Endothelial cell of umbilical vein (primary cell): Measurements from ENCODE around the gene MAP2K5. TPM values are rescaled to one million over a fixed set of nuclear protein-coding genes. Genes with fewer than 3 reads are reported as not detected.

ENCODE experiments used
- BruUV-seq: library from RNA; stranded (reverse); fragments of 400-500 nt; replicated peaks from 2 replicates; lab custom pipeline; 2021; lab: Mats Ljungman, UMichigan
- CTCF ChIA-PET: fragments of 300-600, 350-600 bp; sonication (Branson Sonifier 250); formaldehyde crosslinking; loops from one replicate; lab custom pipeline; 2021; ENCODE audit warnings: antibody characterized with exemption, inconsistent platforms; lab: Charles Lee
- POLR2A ChIA-PET: fragments of 300-600, 350-600 bp; sonication (Branson Sonifier 250); formaldehyde crosslinking; loops from one replicate; lab custom pipeline; 2021; ENCODE audit warnings: antibody characterized with exemption, inconsistent platforms; lab: Charles Lee
- DNase-seq: peaks from one replicate; pipeline ENCODE4 v3.0.0-alpha.2; 2011; ENCODE audit warnings: low read depth, low spot score
- FAIRE-seq: peaks from 2 replicates; lab custom pipeline; 2011; peaks lifted over from hg19 to GRCh38; lab: Jason Lieb, UNC
- H2AFZ ChIP-seq: 2 replicates; pipeline ENCODE4 v1.6.0; 2012; ENCODE audit warnings: low read depth, low read length, control low read depth, inconsistent platforms
- H3K27ac ChIP-seq: 2 replicates; pipeline ENCODE4 v1.5.1; 2011; ENCODE audit warnings: low read depth, mild to moderate bottlenecking, control low read depth, low read length, moderate library complexity; ENCODE audit not compliant: insufficient read depth
- H3K27me3 ChIP-seq, 2 experiments: 2 replicates each; pipeline versions ENCODE4 v1.6.0 to v1.6.1; 2011; ENCODE audit warnings: low read length in 2 of 2, mixed read lengths in 1 of 2; ENCODE audit not compliant: control insufficient read depth in 2 of 2, insufficient read depth in 2 of 2
- H3K36me3 ChIP-seq, 2 experiments: 2 replicates in 1 of 2; 3 replicates in 1 of 2; pipeline ENCODE4 v1.5.1; 2011; ENCODE audit warnings: low read length in 2 of 2, mild to moderate bottlenecking in 1 of 2, moderate library complexity in 1 of 2; ENCODE audit not compliant: control insufficient read depth in 2 of 2, insufficient read depth in 2 of 2; ENCODE audit errors: extremely low read depth in 1 of 2
- H3K4me1 ChIP-seq: 3 replicates; pipeline ENCODE4 v1.5.1; 2011; ENCODE audit warnings: mild to moderate bottlenecking, low read length; ENCODE audit not compliant: control insufficient read depth, insufficient read depth; ENCODE audit errors: extremely low read depth
- H3K4me2 ChIP-seq: 2 replicates; pipeline ENCODE4 v1.6.1; 2011; ENCODE audit warnings: low read length, control low read depth, mixed read lengths; ENCODE audit not compliant: insufficient read depth
- H3K4me3 ChIP-seq, 3 experiments: fragments of 200-600 bp in 1 of 3; sonication (generic), shearing (Covaris generic) in 1 of 3; replicated peaks in 1 of 3; 2 replicates each; pipeline ENCODE4 v1.5.1; 2011 to 2016; ENCODE audit warnings: control low read depth in 3 of 3, low read length in 3 of 3, mild to moderate bottlenecking in 2 of 3, inconsistent platforms in 1 of 3, low read depth in 1 of 3, moderate library complexity in 1 of 3; ENCODE audit not compliant: insufficient read depth in 1 of 3
- H3K79me2 ChIP-seq: 2 replicates; pipeline ENCODE4 v1.6.0; 2012; ENCODE audit warnings: low read length, inconsistent platforms; ENCODE audit not compliant: control insufficient read depth, insufficient read depth
- H3K9ac ChIP-seq: replicated peaks from 2 replicates; pipeline ENCODE3; 2011; ENCODE audit warnings: low read length, control low read depth; ENCODE audit not compliant: insufficient read depth; ENCODE audit errors: extremely low read depth
- H3K9me1 ChIP-seq: replicated peaks from 3 replicates; pipeline ENCODE4 v1.6.0; 2011; ENCODE audit warnings: mild to moderate bottlenecking, low read length; ENCODE audit not compliant: control insufficient read depth, insufficient read depth; ENCODE audit errors: extremely low read depth
- H3K9me3 ChIP-seq: replicated peaks from 2 replicates; pipeline ENCODE4 v1.5.1; 2012; ENCODE audit warnings: low read length, inconsistent platforms; ENCODE audit not compliant: control insufficient read depth, insufficient read depth
- H4K20me1 ChIP-seq: replicated peaks from 2 replicates; pipeline ENCODE3; 2011; ENCODE audit warnings: mild to moderate bottlenecking, low read length; ENCODE audit not compliant: control insufficient read depth, insufficient read depth; ENCODE audit errors: extremely low read depth
- CTCF ChIP-seq, 2 donors: IDR thresholded peaks; 1 replicate in 1 of 2; 2 replicates in 1 of 2; pipeline ENCODE4 v1.5.1; 2011; ENCODE audit warnings: low read length in 2 of 2, mild to moderate bottlenecking in 2 of 2, moderate library complexity in 2 of 2, control low read depth in 1 of 2, inconsistent platforms in 1 of 2, low read depth in 1 of 2; ENCODE audit not compliant: insufficient read depth in 1 of 2; ENCODE audit errors: extremely low read depth in 1 of 2
- EZH2 ChIP-seq: IDR thresholded peaks from 2 replicates; pipeline ENCODE4 v1.6.1; 2012; ENCODE audit warnings: borderline replicate concordance, low read depth, mild to moderate bottlenecking, moderate library complexity, low read length, inconsistent platforms; ENCODE audit not compliant: severe bottlenecking
- FOS ChIP-seq: IDR thresholded peaks from 2 replicates; pipeline ENCODE4 v1.6.1; 2011; ENCODE audit warnings: mild to moderate bottlenecking, low read length, moderate library complexity, borderline replicate concordance; ENCODE audit not compliant: insufficient read depth
- GATA2 ChIP-seq: IDR thresholded peaks from 2 replicates; pipeline ENCODE4 v1.7.0; 2011; ENCODE audit warnings: low read depth, mild to moderate bottlenecking, moderate library complexity, mixed read lengths, low read length; ENCODE audit not compliant: insufficient read length, insufficient read depth
- JUN ChIP-seq: IDR thresholded peaks from 2 replicates; pipeline ENCODE4 v1.6.1; 2011; ENCODE audit warnings: borderline replicate concordance, low read depth; ENCODE audit not compliant: insufficient read length, insufficient read depth
- MYC ChIP-seq: IDR thresholded peaks from one replicate; pipeline ENCODE4 v1.6.1; 2011; ENCODE audit warnings: mild to moderate bottlenecking, low read depth, low read length
- POLR2A ChIP-seq: IDR thresholded peaks from 2 replicates; pipeline ENCODE4 v1.6.1; 2012; ENCODE audit warnings: low read depth, mild to moderate bottlenecking, control low read depth, low read length
- POLR2AphosphoS5 ChIP-seq: IDR thresholded peaks from 2 replicates; pipeline ENCODE4 v1.6.1; 2012; ENCODE audit warnings: low read depth, mild to moderate bottlenecking, control low read depth, low read length, moderate library complexity; ENCODE audit not compliant: insufficient read depth
- dilution Hi-C: fragments of 300-500 bp; cut with MboI; formaldehyde crosslinking; loops from one replicate; pipeline ENCODE4 v1.15.0; 2019; ENCODE audit warnings: low sequenced_read_pairs; ENCODE audit not compliant: extremely low pct_ligation_motif_present
- intact Hi-C: fragments of 100-400 bp; cut with micrococcal nuclease; formaldehyde crosslinking; loops from one replicate; pipeline ENCODE4 v1.10.0; 2022
- polyA plus RNA-seq, 4 experiments: library from polyadenylated mRNA; depleted of rRNA in 3 of 4; stranded (reverse) in 3 of 4; unstranded in 1 of 4; fragments of >200 nt; gene quantifications; 2 replicates each; pipeline versions ENCODE4 v1.2.1 to v1.2.3, GENCODE V29; 2011 to 2012; ENCODE audit warnings: missing spikeins in 1 of 4
- total RNA-seq: library from RNA; stranded (reverse); gene quantifications from 2 replicates; pipeline ENCODE4 v1.2.3, GENCODE V29; 2021
- TF ChIP-seq, protein P1 (sequence below): IDR thresholded peaks from 2 replicates; pipeline ENCODE4 v1.6.1; 2011; ENCODE audit not compliant: insufficient read depth, insufficient read length

Gene MAP2K5
- total and polyA plus RNA-seq, 2 donors (not counting 3 experiments of a cell fraction or from before 2014, with no cell fraction given): 4.9 to 24.7 TPM

DNA sequence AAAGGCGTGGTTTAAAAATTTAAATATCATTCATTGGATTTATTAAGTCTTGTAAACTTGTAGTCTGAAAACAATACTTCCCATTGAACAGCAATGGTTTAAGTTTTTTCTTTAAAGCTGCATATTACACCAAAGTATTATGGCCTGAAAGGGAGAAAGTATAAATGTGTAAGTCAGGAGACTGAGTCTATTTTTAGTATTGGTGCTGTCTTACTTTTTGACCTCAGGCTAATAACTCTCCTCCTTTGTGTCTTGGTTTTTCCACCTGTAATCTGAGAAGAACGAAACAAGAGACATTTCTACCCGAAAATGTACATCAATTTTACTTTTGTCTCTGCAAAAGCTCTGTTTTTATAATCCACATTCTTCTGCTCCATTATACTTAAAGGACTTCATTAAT lies 14.0 kb upstream of the MAP2K5 start:
- CTCF ChIA-PET: interaction anchor here (1.1 to 1.3 kb wide), 2 partner anchors 10 to 21 kb away, joined by 3 read pairs; no protein-coding TSS in a partner anchor
- Histone ChIP-seq H3K27ac (no peak overlapping the region), H3K27me3 (no peaks in the 10 kb centered on the region), H3K79me2 (peaks cover 8% of the 10 kb centered on the region), H3K4me1 (no peaks in the 10 kb centered on the region), H3K9me3 (no peaks in the 10 kb centered on the region), H3K9me1 (no peaks in the 10 kb centered on the region), H3K4me2 (no peak overlapping the region), H2AFZ (no peak overlapping the region), H3K4me3 (no peak overlapping the region), H3K9ac (no peak overlapping the region), H4K20me1 (no peaks in the 10 kb centered on the region), H3K36me3 (peaks cover 0 to 2% of the 10 kb centered on the region in 2 experiments)
- POLR2A ChIA-PET: no interaction called here
- FAIRE-seq (no peak), DNase-seq (no peak)
- TF ChIP-seq POLR2A (no peak), FOS (no peak), JUN (no peak), CTCF (IDR thresholded peaks at IDR 0.05; ENCODE audit: extremely low read depth in 1 of 2, insufficient read depth in 1 of 2, low read depth in 1 of 2, low read length in 2 of 2) (no peak), MYC (no peak), EZH2 (no peak), GATA2 (no peak), POLR2AphosphoS5 (no peak)
- TF ChIP-seq, protein P1, sequence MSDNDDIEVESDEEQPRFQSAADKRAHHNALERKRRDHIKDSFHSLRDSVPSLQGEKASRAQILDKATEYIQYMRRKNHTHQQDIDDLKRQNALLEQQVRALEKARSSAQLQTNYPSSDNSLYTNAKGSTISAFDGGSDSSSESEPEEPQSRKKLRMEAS: no peak
- no TSS peak for BruUV-seq
- intact Hi-C loops: no loop called here
- dilution Hi-C loops: no loop called here
